PC-3 (cell line): ENCODE data around the gene CLDN11. TPM values are rescaled to one million over a fixed set of nuclear protein-coding genes. Genes with fewer than 3 reads are reported as not detected.

Source experiments
- ATAC-seq: fragments of 200-7000 bp; cut with Tn5 transposase; 2 replicates; pipeline ENCODE4 v1.9.1; 2020; ENCODE audit warnings: mild to moderate bottlenecking, moderate library complexity
- BruUV-seq: library from RNA; stranded (reverse); fragments of 400-500 nt; replicated peaks from 2 replicates; lab custom pipeline; 2021; lab: Mats Ljungman, UMichigan
- CTCF ChIA-PET: fragments of 300-600 bp; sonication (Branson Sonifier 250); formaldehyde crosslinking; loops from one replicate; lab custom pipeline; 2022; ENCODE audit warnings: antibody characterized with exemption; lab: Charles Lee
- POLR2A ChIA-PET: fragments of 300-600 bp; sonication (Branson Sonifier 250); formaldehyde crosslinking; loops from one replicate; lab custom pipeline; 2022; ENCODE audit warnings: antibody characterized with exemption; ENCODE audit not compliant: unreplicated experiment; lab: Charles Lee
- DNase-seq: peaks from one replicate; pipeline ENCODE4 v3.0.0-alpha.2; 2015
- H2AFZ ChIP-seq: fragments of 300-600 bp; sonication (generic); 2 replicates; pipeline ENCODE4 v1.6.0; 2016; ENCODE audit warnings: antibody characterized with exemption, low read length
- H3F3A ChIP-seq: fragments of 300-600 bp; sonication (generic); one replicate; pipeline ENCODE4 v1.6.0; 2017; ENCODE audit warnings: antibody characterized with exemption, low read length, control low read depth, mild to moderate bottlenecking; ENCODE audit not compliant: unreplicated experiment
- H3K27ac ChIP-seq: fragments of 300-600 bp; sonication (generic); 2 replicates; pipeline ENCODE4 v1.5.1; 2016; ENCODE audit warnings: mild to moderate bottlenecking, low read length
- H3K27me3 ChIP-seq: fragments of 300-600 bp; sonication (generic); 2 replicates; pipeline ENCODE4 v1.6.1; 2016; ENCODE audit warnings: low read length, mixed read lengths
- H3K36me3 ChIP-seq: fragments of 300-600 bp; sonication (generic); 2 replicates; pipeline ENCODE4 v1.6.1; 2016; ENCODE audit warnings: low read depth, mixed run types, low read length, mixed read lengths
- H3K4me1 ChIP-seq: fragments of 300-600 bp; sonication (generic); 2 replicates; pipeline ENCODE4 v1.5.1; 2016; ENCODE audit warnings: low read length; ENCODE audit not compliant: insufficient read depth
- H3K4me2 ChIP-seq: fragments of 300-600 bp; sonication (generic); 2 replicates; pipeline ENCODE4 v1.6.0; 2016; ENCODE audit warnings: low read length
- H3K4me3 ChIP-seq: fragments of 300-600 bp; sonication (generic); 2 replicates; pipeline ENCODE4 v1.5.1; 2016; ENCODE audit warnings: mild to moderate bottlenecking, low read length, mixed read lengths
- H3K79me2 ChIP-seq: fragments of 300-600 bp; sonication (generic); 2 replicates; pipeline ENCODE4 v1.6.1; 2017; ENCODE audit warnings: low read length, mixed read lengths
- H3K9ac ChIP-seq: fragments of 300-600 bp; sonication (generic); 2 replicates; pipeline ENCODE4 v1.6.0; 2016; ENCODE audit warnings: mild to moderate bottlenecking, low read length
- H3K9me2 ChIP-seq: fragments of 300-600 bp; sonication (generic); replicated peaks from 2 replicates; pipeline ENCODE4 v1.6.1; 2016; ENCODE audit warnings: mixed run types, low read length, mixed read lengths
- H3K9me3 ChIP-seq: fragments of 300-600 bp; sonication (generic); 2 replicates; pipeline ENCODE4 v1.6.1; 2016; ENCODE audit warnings: low read length, mixed read lengths
- H4K20me1 ChIP-seq: fragments of 300-600 bp; sonication (generic); 2 replicates; pipeline ENCODE4 v1.6.1; 2016; ENCODE audit warnings: low read length, mixed read lengths
- EZH2 ChIP-seq: fragments of 300-600 bp; sonication (generic); IDR thresholded peaks from one replicate; pipeline ENCODE4 v1.6.1; 2017; ENCODE audit warnings: antibody characterized with exemption, mild to moderate bottlenecking, low read length; ENCODE audit not compliant: unreplicated experiment
- EZH2phosphoT487 ChIP-seq: fragments of 300-600 bp; sonication (generic); IDR thresholded peaks from 2 replicates; pipeline ENCODE4 v1.6.1; 2018; ENCODE audit warnings: mild to moderate bottlenecking, antibody characterized with exemption, low read length, borderline replicate concordance
- intact Hi-C: fragments of 100-400 bp; cut with micrococcal nuclease; formaldehyde crosslinking; loops from 2 replicates; pipeline ENCODE4 v1.9.0; 2023
- total RNA-seq: library from RNA; depleted of rRNA; stranded (reverse); fragments of >200 nt; gene quantifications from 2 replicates; pipeline ENCODE4 v1.2.3, GENCODE V29; 2014
- TF ChIP-seq, protein P1 (sequence below): fragments of 300-600 bp; sonication (generic); conservative IDR thresholded peaks from 2 replicates; pipeline ENCODE4 v1.5.1; 2017; ENCODE audit warnings: antibody characterized with exemption, low read depth, mild to moderate bottlenecking, low read length

Gene CLDN11
- total RNA-seq, 1 experiment from 2014 or later: 32.0 TPM

DNA sequence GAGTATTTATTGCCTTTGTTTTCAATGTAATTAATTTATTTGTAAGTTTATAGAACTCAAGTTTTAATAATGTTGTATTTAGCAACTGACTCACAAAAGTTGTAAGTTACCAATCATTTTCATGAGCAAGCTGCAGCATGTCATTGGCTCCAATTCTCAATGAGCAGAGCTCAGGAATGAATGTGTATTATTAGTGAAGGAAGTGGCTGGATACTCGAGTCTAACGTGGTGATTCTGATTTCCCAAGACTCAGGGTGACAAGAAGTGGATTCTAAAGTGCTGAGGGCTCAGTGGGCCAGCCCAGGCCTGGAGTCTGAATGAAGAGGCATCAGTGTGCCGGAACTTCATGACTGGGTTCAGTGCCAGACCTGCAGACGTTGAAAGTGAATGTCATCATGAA lies 39.6 kb downstream of the CLDN11 start:
- H3K4me3 ChIP-seq: no peak overlapping the region
- no peaks in the 10 kb centered on the region for H3F3A ChIP-seq
- H3K27ac ChIP-seq: no peak overlapping the region
- TF ChIP-seq, protein P1, sequence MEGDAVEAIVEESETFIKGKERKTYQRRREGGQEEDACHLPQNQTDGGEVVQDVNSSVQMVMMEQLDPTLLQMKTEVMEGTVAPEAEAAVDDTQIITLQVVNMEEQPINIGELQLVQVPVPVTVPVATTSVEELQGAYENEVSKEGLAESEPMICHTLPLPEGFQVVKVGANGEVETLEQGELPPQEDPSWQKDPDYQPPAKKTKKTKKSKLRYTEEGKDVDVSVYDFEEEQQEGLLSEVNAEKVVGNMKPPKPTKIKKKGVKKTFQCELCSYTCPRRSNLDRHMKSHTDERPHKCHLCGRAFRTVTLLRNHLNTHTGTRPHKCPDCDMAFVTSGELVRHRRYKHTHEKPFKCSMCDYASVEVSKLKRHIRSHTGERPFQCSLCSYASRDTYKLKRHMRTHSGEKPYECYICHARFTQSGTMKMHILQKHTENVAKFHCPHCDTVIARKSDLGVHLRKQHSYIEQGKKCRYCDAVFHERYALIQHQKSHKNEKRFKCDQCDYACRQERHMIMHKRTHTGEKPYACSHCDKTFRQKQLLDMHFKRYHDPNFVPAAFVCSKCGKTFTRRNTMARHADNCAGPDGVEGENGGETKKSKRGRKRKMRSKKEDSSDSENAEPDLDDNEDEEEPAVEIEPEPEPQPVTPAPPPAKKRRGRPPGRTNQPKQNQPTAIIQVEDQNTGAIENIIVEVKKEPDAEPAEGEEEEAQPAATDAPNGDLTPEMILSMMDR: no peak
- TF ChIP-seq EZH2phosphoT487 (no peak), EZH2 (no peak)
- H3K4me2 ChIP-seq: no peak overlapping the region
- no peaks in the 10 kb centered on the region for H3K9me2 ChIP-seq
- ChIA-PET CTCF (no interaction called here), POLR2A (interaction anchor here (0.6 kb wide), 1 partner anchor 28 kb away, joined by 5 read pairs; no protein-coding TSS in a partner anchor)
- ATAC-seq (no peak), DNase-seq (no peak)
- intact Hi-C loops: no loop called here
- no peaks in the 10 kb centered on the region for H3K79me2 ChIP-seq
- H3K9me3 ChIP-seq: no peaks in the 10 kb centered on the region
- H3K4me1 ChIP-seq: no peaks in the 10 kb centered on the region
- H3K27me3 ChIP-seq: no peaks in the 10 kb centered on the region
- no peaks in the 10 kb centered on the region for H4K20me1 ChIP-seq
- no peak overlapping the region for H2AFZ ChIP-seq
- BruUV-seq: no TSS peak
- H3K9ac ChIP-seq: no peak overlapping the region
- no peaks in the 10 kb centered on the region for H3K36me3 ChIP-seq

DNA sequence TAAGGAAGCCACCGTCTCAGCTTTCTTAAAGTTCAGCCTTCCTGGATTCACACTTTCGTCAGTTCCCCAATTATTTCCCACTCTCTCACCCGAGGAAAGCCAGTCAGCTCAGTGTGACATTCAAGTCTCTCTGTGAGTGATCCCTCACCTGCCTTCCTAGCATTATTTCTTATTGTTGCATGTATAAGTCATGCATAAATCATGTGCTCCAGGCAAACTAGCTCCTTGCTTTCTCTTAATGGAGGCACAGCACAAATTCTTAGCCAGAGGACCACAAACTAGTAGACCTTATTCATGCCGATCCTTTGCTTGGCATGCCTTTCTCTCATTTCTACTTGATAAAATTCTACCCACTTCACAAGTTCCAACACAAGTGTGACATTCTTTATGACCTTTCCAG lies 44.3 kb downstream of the CLDN11 start:
- intact Hi-C loops: loop anchor here (2.0 kb wide), 1 partner anchor 24 kb away; no protein-coding TSS in a partner anchor
- H3K36me3 ChIP-seq: no peaks in the 10 kb centered on the region
- H3K4me1 ChIP-seq: peaks cover 25% of the 10 kb centered on the region
- H3K9me2 ChIP-seq: no peaks in the 10 kb centered on the region
- H3F3A ChIP-seq: no peaks in the 10 kb centered on the region
- H3K79me2 ChIP-seq: no peaks in the 10 kb centered on the region
- no peaks in the 10 kb centered on the region for H4K20me1 ChIP-seq
- ATAC-seq (no peak), DNase-seq (no peak)
- CTCF ChIA-PET: no interaction called here
- H3K27me3 ChIP-seq: no peaks in the 10 kb centered on the region
- no peak overlapping the region for H3K27ac ChIP-seq
- H3K4me2 ChIP-seq: no peak overlapping the region
- POLR2A ChIA-PET: no interaction called here
- H3K4me3 ChIP-seq: no peak overlapping the region
- no peak overlapping the region for H3K9ac ChIP-seq
- no peak overlapping the region for H2AFZ ChIP-seq
- BruUV-seq: no TSS peak
- H3K9me3 ChIP-seq: no peaks in the 10 kb centered on the region
- TF ChIP-seq EZH2phosphoT487 (no peak), EZH2 (no peak)
- TF ChIP-seq, protein P1: no peak

DNA sequence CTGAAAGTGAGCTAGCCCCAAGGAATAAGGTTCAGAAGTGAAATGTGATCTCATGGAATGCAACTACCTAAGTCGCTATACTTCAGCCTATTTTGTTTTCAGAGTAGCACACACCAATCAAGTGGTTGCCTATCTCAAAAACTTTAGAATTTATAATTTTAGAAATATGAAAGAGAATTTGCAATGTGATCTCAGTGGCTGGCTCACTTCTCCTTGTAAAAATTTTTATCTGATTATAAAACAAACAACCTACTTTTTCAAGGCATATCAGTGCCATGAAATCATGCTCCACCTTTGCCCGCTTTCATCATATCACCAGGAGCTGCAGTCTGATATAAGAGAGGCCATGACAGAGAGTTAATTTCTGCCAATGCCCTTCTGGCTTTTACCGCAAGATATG lies 47.3 kb downstream of the CLDN11 start:
- Histone ChIP-seq H3K79me2 (no peaks in the 10 kb centered on the region), H3K4me3 (no peak overlapping the region), H3K9ac (no peak overlapping the region), H3K27me3 (no peaks in the 10 kb centered on the region), H3K9me3 (no peaks in the 10 kb centered on the region), H3K4me2 (peak overlapping the region; percentile 44), H3K36me3 (no peaks in the 10 kb centered on the region), H3F3A (no peaks in the 10 kb centered on the region), H4K20me1 (no peaks in the 10 kb centered on the region), H3K9me2 (no peaks in the 10 kb centered on the region), H3K27ac (no peak overlapping the region), H3K4me1 (peaks cover 53% of the 10 kb centered on the region), H2AFZ (peak overlapping the region; percentile 3; the same call in 1 of the 2 replicates)
- CTCF ChIA-PET: no interaction called here
- ATAC-seq: peak; percentile 51
- no TSS peak for BruUV-seq
- no peak for TF ChIP-seq EZH2
- TF ChIP-seq, protein P1: no peak
- no peak for TF ChIP-seq EZH2phosphoT487
- DNase-seq: peak; percentile 63
- intact Hi-C loops: loop anchor here (2.0 to 5.0 kb wide), 2 partner anchors 276 to 345 kb away; no protein-coding TSS in a partner anchor
- POLR2A ChIA-PET: interaction anchor here (0.6 to 0.7 kb wide), 2 partner anchors 110 to 157 kb away, joined by 3 to 5 read pairs; no protein-coding TSS in a partner anchor
